WTC11 (cell line): ENCODE measurements around the gene BCAS3. TPM values are rescaled to one million over a fixed set of nuclear protein-coding genes. Genes with fewer than 3 reads are reported as not detected.

ENCODE experiments used
- ATAC-seq: fragments of 200-7000 bp; cut with Tn5 transposase; 2 replicates; pipeline ENCODE4 v1.10.0; 2021; ENCODE audit warnings: mild to moderate bottlenecking, moderate library complexity
- CTCF ChIA-PET: fragments of 300-600 bp; sonication (Branson Sonifier 250); formaldehyde crosslinking; loops from one replicate; lab custom pipeline; 2021; ENCODE audit warnings: antibody characterized with exemption; lab: Charles Lee
- POLR2A ChIA-PET: fragments of 350-600 bp; sonication (Branson Sonifier 250); formaldehyde crosslinking; loops from one replicate; lab custom pipeline; 2021; ENCODE audit warnings: antibody characterized with exemption; lab: Charles Lee
- DNase-seq: peaks from one replicate; pipeline ENCODE4 v3.0.0; 2021; ENCODE audit warnings: low spot score
- H3K27ac Mint-ChIP-seq: 2 replicates; pipeline ENCODE4 v1.8.0; 2021; ENCODE audit warnings: mixed read lengths
- H3K27me3 Mint-ChIP-seq: 2 replicates; pipeline ENCODE4 v1.8.0; 2021; ENCODE audit warnings: low read depth, mild to moderate bottlenecking, moderate library complexity, mixed read lengths
- H3K36me3 Mint-ChIP-seq: 2 replicates; pipeline ENCODE4 v1.8.0; 2021; ENCODE audit warnings: mixed read lengths
- H3K4me1 Mint-ChIP-seq: 2 replicates; pipeline ENCODE4 v1.8.0; 2022; ENCODE audit warnings: mixed read lengths
- H3K4me3 Mint-ChIP-seq: 2 replicates; pipeline ENCODE4 v1.8.0; 2021; ENCODE audit warnings: mild to moderate bottlenecking, moderate library complexity, mixed read lengths
- H3K9me3 Mint-ChIP-seq: 2 replicates; pipeline ENCODE4 v1.8.0; 2021; ENCODE audit warnings: mixed read lengths
- AR ChIP-seq: fragments of 250-450 bp; sonication (Bioruptor Pico); IDR thresholded peaks from 2 replicates; pipeline ENCODE4 v1.9.0; 2021; ENCODE audit warnings: mild to moderate bottlenecking
- ATF6 ChIP-seq: sonication (generic); formaldehyde crosslinking; IDR thresholded peaks from 2 replicates; pipeline ENCODE4 v1.8.1; 2023; ENCODE audit warnings: mild to moderate bottlenecking, missing genetic modification reagents
- CREB1 ChIP-seq: sonication (generic); formaldehyde crosslinking; IDR thresholded peaks from 2 replicates; pipeline ENCODE4 v1.8.0; 2023; ENCODE audit warnings: mild to moderate bottlenecking, missing genetic modification reagents
- CREM ChIP-seq: sonication (generic); formaldehyde crosslinking; IDR thresholded peaks from 2 replicates; pipeline ENCODE4 v1.8.1; 2022; ENCODE audit warnings: mild to moderate bottlenecking, missing genetic modification reagents, moderate library complexity
- ESRRA ChIP-seq: sonication (generic); formaldehyde crosslinking; IDR thresholded peaks from 2 replicates; pipeline ENCODE4 v1.8.1; 2022; ENCODE audit warnings: mild to moderate bottlenecking, missing genetic modification reagents, borderline replicate concordance
- FOXP1 ChIP-seq: sonication (generic); formaldehyde crosslinking; IDR thresholded peaks from 2 replicates; pipeline ENCODE4 v1.8.0; 2022; ENCODE audit warnings: missing genetic modification reagents, mild to moderate bottlenecking, moderate library complexity, borderline replicate concordance
- GTF2I ChIP-seq: fragments of 250-450 bp; sonication (Bioruptor Pico); conservative IDR thresholded peaks from 2 replicates; pipeline ENCODE4 v1.4.0; 2021; ENCODE audit warnings: mild to moderate bottlenecking
- JUN ChIP-seq: sonication (generic); formaldehyde crosslinking; IDR thresholded peaks from 2 replicates; pipeline ENCODE4 v1.8.0; 2023; ENCODE audit warnings: mild to moderate bottlenecking, missing genetic modification reagents
- OVOL2 ChIP-seq: fragments of 250-450 bp; sonication (Bioruptor Pico); IDR thresholded peaks from 2 replicates; pipeline ENCODE4 v1.9.0; 2021; ENCODE audit warnings: mild to moderate bottlenecking, borderline replicate concordance
- PRDM15 ChIP-seq: sonication (generic); formaldehyde crosslinking; IDR thresholded peaks from 2 replicates; pipeline ENCODE4 v1.8.0; 2022; ENCODE audit warnings: missing genetic modification reagents
- RELA ChIP-seq: sonication (generic); formaldehyde crosslinking; IDR thresholded peaks from 2 replicates; pipeline ENCODE4 v1.8.1; 2022; ENCODE audit warnings: missing genetic modification reagents, mild to moderate bottlenecking, borderline replicate concordance
- ZNF317 ChIP-seq: sonication (generic); formaldehyde crosslinking; IDR thresholded peaks from 2 replicates; pipeline ENCODE4 v1.8.1; 2023; ENCODE audit warnings: low read depth, mild to moderate bottlenecking, moderate library complexity, missing genetic modification reagents, borderline replicate concordance
- total RNA-seq: library from RNA; stranded (reverse); gene quantifications from 3 replicates; pipeline ENCODE4 v1.2.3, GENCODE V29; 2021
- TF ChIP-seq, protein P1 (sequence below): sonication (generic); formaldehyde crosslinking; IDR thresholded peaks from 2 replicates; pipeline ENCODE4 v1.8.0; 2023; ENCODE audit warnings: mild to moderate bottlenecking, missing genetic modification reagents
- TF ChIP-seq, protein P2 (sequence below): sonication (generic); formaldehyde crosslinking; IDR thresholded peaks from 2 replicates; pipeline ENCODE4 v1.8.1; 2023; ENCODE audit warnings: mild to moderate bottlenecking, missing genetic modification reagents, borderline replicate concordance
- TF ChIP-seq, protein P3 (sequence below): sonication (generic); formaldehyde crosslinking; conservative IDR thresholded peaks from 2 replicates; pipeline ENCODE4 v1.8.1; 2023; ENCODE audit warnings: mild to moderate bottlenecking, low read depth, missing genetic modification reagents, moderate library complexity
- TF ChIP-seq, protein P4 (sequence below): fragments of 250-450 bp; sonication (Bioruptor Pico); IDR thresholded peaks from 2 replicates; pipeline ENCODE4 v1.9.0; 2021; ENCODE audit warnings: moderate library complexity, mild to moderate bottlenecking, inconsistent platforms, borderline replicate concordance
- TF ChIP-seq, protein P5 (sequence below): sonication (generic); formaldehyde crosslinking; IDR thresholded peaks from 2 replicates; pipeline ENCODE4 v1.8.1; 2022; ENCODE audit warnings: low read depth, missing genetic modification reagents, borderline replicate concordance

Gene BCAS3
- total RNA-seq, 1 experiment from 2014 or later, result 15.5 TPM

DNA sequence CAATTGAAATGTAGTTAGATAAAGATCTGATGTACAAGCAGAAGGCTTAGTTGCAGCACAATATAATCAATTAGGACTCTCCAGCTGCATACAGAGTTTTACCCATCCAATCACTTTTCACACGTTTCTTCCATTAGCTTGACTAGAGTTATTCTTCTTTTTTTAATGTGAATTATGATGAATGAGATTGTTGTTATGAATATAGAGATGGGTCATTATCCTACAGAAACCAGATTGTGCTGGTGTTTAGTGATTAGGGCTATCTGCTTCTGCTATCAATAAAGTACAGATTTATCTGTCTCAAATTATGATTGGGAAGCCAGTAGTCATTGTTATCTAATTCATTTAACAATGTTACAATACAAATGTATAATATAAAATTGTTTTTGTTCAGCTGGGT is 500.6 kb downstream of the BCAS3 start:
- Mint-ChIP-seq H3K36me3 (no peaks in the 10 kb centered on the region), H3K4me3 (no peak overlapping the region), H3K4me1 (peaks cover 9% of the 10 kb centered on the region), H3K9me3 (0 out of 2 replicates have a peak, but pooled peaks cover 3% of the 10 kb centered on the region), H3K27me3 (no peaks in the 10 kb centered on the region), H3K27ac (no peak overlapping the region)
- ChIA-PET CTCF (no interaction called here), POLR2A (no interaction called here)
- ATAC-seq (no peak), DNase-seq (no peak)
- TF ChIP-seq RELA (CRISPR knock-in tag) (no peak), AR (CRISPR knock-in tag) (no peak), GTF2I (no peak), OVOL2 (CRISPR knock-in tag) (no peak), FOXP1 (CRISPR knock-in tag) (no peak), ZNF317 (CRISPR knock-in tag) (no peak), CREB1 (CRISPR knock-in tag) (no peak), ESRRA (CRISPR knock-in tag) (no peak), JUN (CRISPR knock-in tag) (no peak), CREM (CRISPR knock-in tag) (no peak), ATF6 (CRISPR knock-in tag) (no peak), PRDM15 (CRISPR knock-in tag) (no peak)
- TF ChIP-seq, protein P1, sequence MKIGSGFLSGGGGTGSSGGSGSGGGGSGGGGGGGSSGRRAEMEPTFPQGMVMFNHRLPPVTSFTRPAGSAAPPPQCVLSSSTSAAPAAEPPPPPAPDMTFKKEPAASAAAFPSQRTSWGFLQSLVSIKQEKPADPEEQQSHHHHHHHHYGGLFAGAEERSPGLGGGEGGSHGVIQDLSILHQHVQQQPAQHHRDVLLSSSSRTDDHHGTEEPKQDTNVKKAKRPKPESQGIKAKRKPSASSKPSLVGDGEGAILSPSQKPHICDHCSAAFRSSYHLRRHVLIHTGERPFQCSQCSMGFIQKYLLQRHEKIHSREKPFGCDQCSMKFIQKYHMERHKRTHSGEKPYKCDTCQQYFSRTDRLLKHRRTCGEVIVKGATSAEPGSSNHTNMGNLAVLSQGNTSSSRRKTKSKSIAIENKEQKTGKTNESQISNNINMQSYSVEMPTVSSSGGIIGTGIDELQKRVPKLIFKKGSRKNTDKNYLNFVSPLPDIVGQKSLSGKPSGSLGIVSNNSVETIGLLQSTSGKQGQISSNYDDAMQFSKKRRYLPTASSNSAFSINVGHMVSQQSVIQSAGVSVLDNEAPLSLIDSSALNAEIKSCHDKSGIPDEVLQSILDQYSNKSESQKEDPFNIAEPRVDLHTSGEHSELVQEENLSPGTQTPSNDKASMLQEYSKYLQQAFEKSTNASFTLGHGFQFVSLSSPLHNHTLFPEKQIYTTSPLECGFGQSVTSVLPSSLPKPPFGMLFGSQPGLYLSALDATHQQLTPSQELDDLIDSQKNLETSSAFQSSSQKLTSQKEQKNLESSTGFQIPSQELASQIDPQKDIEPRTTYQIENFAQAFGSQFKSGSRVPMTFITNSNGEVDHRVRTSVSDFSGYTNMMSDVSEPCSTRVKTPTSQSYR (CRISPR knock-in tag), result no peak
- TF ChIP-seq, protein P2, sequence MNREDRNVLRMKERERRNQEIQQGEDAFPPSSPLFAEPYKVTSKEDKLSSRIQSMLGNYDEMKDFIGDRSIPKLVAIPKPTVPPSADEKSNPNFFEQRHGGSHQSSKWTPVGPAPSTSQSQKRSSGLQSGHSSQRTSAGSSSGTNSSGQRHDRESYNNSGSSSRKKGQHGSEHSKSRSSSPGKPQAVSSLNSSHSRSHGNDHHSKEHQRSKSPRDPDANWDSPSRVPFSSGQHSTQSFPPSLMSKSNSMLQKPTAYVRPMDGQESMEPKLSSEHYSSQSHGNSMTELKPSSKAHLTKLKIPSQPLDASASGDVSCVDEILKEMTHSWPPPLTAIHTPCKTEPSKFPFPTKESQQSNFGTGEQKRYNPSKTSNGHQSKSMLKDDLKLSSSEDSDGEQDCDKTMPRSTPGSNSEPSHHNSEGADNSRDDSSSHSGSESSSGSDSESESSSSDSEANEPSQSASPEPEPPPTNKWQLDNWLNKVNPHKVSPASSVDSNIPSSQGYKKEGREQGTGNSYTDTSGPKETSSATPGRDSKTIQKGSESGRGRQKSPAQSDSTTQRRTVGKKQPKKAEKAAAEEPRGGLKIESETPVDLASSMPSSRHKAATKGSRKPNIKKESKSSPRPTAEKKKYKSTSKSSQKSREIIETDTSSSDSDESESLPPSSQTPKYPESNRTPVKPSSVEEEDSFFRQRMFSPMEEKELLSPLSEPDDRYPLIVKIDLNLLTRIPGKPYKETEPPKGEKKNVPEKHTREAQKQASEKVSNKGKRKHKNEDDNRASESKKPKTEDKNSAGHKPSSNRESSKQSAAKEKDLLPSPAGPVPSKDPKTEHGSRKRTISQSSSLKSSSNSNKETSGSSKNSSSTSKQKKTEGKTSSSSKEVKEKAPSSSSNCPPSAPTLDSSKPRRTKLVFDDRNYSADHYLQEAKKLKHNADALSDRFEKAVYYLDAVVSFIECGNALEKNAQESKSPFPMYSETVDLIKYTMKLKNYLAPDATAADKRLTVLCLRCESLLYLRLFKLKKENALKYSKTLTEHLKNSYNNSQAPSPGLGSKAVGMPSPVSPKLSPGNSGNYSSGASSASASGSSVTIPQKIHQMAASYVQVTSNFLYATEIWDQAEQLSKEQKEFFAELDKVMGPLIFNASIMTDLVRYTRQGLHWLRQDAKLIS (CRISPR knock-in tag), result no peak
- TF ChIP-seq, protein P3, sequence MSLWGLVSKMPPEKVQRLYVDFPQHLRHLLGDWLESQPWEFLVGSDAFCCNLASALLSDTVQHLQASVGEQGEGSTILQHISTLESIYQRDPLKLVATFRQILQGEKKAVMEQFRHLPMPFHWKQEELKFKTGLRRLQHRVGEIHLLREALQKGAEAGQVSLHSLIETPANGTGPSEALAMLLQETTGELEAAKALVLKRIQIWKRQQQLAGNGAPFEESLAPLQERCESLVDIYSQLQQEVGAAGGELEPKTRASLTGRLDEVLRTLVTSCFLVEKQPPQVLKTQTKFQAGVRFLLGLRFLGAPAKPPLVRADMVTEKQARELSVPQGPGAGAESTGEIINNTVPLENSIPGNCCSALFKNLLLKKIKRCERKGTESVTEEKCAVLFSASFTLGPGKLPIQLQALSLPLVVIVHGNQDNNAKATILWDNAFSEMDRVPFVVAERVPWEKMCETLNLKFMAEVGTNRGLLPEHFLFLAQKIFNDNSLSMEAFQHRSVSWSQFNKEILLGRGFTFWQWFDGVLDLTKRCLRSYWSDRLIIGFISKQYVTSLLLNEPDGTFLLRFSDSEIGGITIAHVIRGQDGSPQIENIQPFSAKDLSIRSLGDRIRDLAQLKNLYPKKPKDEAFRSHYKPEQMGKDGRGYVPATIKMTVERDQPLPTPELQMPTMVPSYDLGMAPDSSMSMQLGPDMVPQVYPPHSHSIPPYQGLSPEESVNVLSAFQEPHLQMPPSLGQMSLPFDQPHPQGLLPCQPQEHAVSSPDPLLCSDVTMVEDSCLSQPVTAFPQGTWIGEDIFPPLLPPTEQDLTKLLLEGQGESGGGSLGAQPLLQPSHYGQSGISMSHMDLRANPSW (CRISPR knock-in tag), result no peak
- TF ChIP-seq, protein P4, sequence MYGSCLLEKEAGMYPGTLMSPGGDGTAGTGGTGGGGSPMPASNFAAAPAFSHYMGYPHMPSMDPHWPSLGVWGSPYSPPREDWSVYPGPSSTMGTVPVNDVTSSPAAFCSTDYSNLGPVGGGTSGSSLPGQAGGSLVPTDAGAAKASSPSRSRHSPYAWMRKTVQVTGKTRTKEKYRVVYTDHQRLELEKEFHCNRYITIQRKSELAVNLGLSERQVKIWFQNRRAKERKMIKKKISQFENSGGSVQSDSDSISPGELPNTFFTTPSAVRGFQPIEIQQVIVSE (CRISPR knock-in tag), result no peak
- TF ChIP-seq, protein P5, sequence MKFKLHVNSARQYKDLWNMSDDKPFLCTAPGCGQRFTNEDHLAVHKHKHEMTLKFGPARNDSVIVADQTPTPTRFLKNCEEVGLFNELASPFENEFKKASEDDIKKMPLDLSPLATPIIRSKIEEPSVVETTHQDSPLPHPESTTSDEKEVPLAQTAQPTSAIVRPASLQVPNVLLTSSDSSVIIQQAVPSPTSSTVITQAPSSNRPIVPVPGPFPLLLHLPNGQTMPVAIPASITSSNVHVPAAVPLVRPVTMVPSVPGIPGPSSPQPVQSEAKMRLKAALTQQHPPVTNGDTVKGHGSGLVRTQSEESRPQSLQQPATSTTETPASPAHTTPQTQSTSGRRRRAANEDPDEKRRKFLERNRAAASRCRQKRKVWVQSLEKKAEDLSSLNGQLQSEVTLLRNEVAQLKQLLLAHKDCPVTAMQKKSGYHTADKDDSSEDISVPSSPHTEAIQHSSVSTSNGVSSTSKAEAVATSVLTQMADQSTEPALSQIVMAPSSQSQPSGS (CRISPR knock-in tag), result no peak
